Measurements from ENCODE around the gene ATRNL1.

GRCh38 chr10:115949282-115949844, 856.2 kb downstream of the ATRNL1 start:
- TF ChIP-seq CTCF (IDR thresholded peaks at IDR 0.05) (no peak), POLR2A (IDR thresholded peaks at IDR 0.05) (no peak)
